ENCODE data around the gene RANBP3.
"Not testable (repeated sequence)": the region's sequence is repeated elsewhere in the genome, so short reads cannot be mapped to it uniquely, and the experiment has no call there.

The RANBP3 gene

GRCh38 chr19:5988517-5989387 is 10.8 kb upstream of the RANBP3 start:
- no peak for DNase-seq (ENCODE audit: low read depth in 2 of 2)

- peak; percentile 56 to 67 for DNase-seq (ENCODE audit: low read depth in 2 of 2)
Observed at GRCh38 chr19:5987077-5987818, 9.3 kb upstream of the RANBP3 start.

GRCh38 chr19:5985837-5986236 is 7.9 kb upstream of the RANBP3 start:
- DNase-seq (ENCODE audit: low read depth in 2 of 2), result not testable (repeated sequence)

- DNase-seq (ENCODE audit: low read depth in 2 of 2), result no peak
Observed at GRCh38 chr19:5985098-5985783, 7.3 kb upstream of the RANBP3 start.

GRCh38 chr19:5984600-5984999 is 6.7 kb upstream of the RANBP3 start:
- no peak for DNase-seq (ENCODE audit: low read depth in 2 of 2)

GRCh38 chr19:5983367-5983955 is 5.5 kb upstream of the RANBP3 start:
- DNase-seq (ENCODE audit: low read depth in 2 of 2), result no peak

GRCh38 chr19:5978606-5979552 is 939 bp upstream of the RANBP3 start:
- no peak for DNase-seq (ENCODE audit: low read depth in 2 of 2)

DNA sequence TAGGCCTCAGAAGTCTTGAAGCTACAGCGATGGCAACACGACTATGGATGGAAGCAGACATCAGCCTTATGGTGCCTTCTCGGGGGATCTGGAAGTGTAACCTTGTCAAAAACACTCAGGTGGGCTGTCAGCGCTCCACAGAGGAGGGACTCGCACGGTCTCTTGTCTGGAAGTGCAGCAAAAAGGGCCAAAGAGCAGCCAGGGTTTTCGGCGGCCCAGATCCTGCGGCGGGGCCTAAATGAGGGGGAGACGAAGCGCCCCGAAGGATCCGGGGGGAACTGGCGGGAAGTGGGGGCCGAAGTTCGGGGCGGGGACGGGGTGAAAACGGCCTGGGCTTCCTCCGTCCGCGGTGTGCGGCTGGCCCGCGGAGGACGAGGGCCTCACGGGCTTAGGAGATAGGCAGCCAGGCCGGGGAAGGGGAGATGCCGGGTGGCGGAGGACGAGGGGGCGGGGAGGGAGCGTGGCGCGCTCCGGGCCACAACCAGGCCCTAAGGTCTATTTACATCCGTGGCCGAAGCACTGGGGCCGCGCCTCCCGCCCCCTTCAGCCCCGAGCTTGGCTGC is 637 bp downstream of the RANBP3 start:
- no peak for DNase-seq (ENCODE audit: low read depth in 2 of 2)

DNA sequence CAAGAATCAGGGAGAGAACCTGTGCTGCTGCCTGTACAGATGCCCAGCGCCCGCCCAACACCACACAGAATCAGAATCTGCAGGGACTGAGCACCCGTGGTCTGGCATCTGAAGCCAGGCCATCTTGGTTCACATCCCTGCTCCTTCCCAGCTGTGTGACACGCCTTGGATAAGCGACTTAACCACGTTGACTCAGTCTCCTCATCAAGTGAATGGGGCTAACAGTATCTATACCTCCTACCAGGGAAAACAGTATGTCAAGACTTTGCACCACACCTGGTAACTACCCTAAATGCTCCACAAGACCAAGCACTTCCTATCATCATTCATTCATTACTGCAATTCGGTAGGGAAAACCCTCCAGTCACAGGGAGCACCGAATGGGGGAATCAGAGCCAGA is 1.2 kb downstream of the RANBP3 start:
- DNase-seq (ENCODE audit: low read depth in 2 of 2), result no peak

GRCh38 chr19:5975388-5975728 is 2.6 kb downstream of the RANBP3 start:
- DNase-seq (ENCODE audit: low read depth in 2 of 2), result no peak

DNA sequence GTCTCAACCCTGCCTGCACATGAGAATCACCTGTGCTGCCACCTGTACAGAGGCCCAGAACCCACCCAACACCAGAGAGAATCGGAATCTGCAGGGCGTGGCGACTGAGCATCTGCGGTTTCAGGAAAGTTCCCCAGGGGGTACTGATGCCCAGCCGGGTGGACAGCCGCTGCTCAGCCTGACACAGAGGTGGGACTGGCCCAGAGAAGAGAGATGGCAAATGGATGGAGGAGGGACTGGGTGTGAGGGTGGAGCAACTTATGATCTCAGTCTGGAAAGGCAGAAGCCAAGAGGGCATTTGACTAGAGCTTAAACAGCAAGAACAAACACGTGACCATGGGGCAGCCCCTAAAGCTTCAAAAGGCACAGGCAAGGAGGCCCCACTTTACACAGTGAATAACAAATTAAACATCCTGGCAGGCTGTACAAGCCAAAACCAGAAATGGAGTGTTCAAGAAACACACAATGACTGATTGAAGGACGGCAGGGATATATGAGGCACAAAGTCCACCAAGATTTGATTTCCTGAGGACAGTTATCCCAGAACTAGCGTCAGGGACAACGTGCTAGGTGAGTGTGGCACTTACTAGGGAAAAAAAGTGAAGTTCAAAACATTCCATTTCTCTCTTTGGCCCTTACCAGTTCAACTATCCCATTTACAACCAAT is 3.1 kb downstream of the RANBP3 start:
- peak in 1 of 2 donors; percentile 33 for DNase-seq (ENCODE audit: low read depth in 2 of 2)

DNA sequence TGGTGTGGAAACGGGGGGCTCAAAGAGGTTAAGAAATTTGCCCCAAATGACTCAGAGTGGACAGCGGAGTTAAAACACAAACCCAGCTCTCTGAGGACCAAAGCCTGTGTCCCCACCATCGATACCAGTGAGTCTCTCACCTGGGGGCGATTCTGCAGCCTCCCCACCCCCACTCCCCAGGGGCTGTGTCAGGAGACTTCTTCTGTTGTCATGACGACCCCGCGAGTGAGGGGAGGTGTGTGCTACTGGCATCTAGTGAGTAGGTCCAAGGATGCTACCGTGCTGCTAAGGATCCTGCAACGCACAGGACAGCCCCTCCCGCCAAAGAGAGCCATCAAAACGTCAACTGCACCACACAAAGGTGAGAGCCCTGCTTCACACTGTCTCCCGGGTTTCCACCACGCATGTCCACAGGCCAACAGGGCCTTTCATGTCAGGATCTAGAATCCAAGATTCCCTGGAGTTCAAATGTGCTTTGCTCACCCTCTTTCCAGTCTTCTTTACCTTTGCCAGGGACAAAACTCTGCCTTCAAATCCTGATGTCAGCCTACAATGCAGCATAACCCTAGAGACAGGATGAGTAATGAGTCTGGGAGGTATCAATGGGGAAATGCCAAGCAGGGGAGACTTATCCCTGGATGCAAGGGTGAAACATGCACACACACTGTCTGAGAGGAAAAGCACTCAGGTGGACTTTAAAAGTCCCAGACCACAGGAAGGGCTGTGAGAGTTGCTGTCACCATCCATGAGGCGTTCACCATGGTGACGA is 3.9 kb downstream of the RANBP3 start:
- no peak for DNase-seq (ENCODE audit: low read depth in 2 of 2)

- DNase-seq (ENCODE audit: low read depth in 2 of 2), result no peak
Observed at GRCh38 chr19:5973376-5973775, 4.6 kb downstream of the RANBP3 start.

GRCh38 chr19:5972355-5972731 is 5.6 kb downstream of the RANBP3 start:
- no peak for DNase-seq (ENCODE audit: low read depth in 2 of 2)

GRCh38 chr19:5971714-5972354 is 6.1 kb downstream of the RANBP3 start:
- no peak for DNase-seq (ENCODE audit: low read depth in 2 of 2)

- DNase-seq (ENCODE audit: low read depth in 2 of 2), result no peak
Observed at GRCh38 chr19:5969476-5969875, 8.5 kb downstream of the RANBP3 start.

GRCh38 chr19:5968431-5969373 is 9.2 kb downstream of the RANBP3 start:
- DNase-seq (ENCODE audit: low read depth in 2 of 2), result no peak

DNA sequence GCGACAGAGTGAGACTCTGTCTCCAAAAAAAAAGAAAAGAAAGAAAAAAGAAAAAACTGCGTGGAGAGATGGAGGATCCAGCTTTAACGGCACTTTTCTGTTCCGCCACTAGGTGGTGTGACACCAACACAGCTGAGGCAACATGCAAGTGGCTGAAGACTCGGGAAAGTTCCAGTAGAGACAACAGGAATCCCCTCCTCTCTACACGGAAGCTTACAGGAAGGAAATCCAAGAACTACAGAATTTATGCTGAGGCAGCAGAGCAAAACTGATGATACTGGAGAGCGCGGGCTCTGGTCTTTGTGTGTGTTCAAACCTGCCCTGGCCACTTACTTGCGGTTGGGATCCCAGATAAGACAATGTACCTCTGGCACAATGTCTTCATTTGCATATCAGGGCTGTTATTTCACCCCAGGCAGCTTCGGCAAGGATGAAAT is 9.9 kb downstream of the RANBP3 start:
- peak; percentile 30 to 53 for DNase-seq (ENCODE audit: low read depth in 2 of 2)

All from stimulated activated CD4-positive, alpha-beta T cell treated with anti-CD3 and anti-CD28 coated beads, Interleukin-15, amount 100 ng/mL, for 48 hours (primary cell).